Neuron (in vitro differentiated cells): Measurements from ENCODE around the gene KLF6.

Source experiments
- H2AFZ ChIP-seq: one replicate; pipeline ENCODE4 v1.6.1; 2013; ENCODE audit warnings: low read depth, mild to moderate bottlenecking, inconsistent platforms, low read length, moderate library complexity
- H3K27me3 ChIP-seq: one replicate; pipeline ENCODE4 v1.6.1; 2013; ENCODE audit warnings: low read length; ENCODE audit not compliant: insufficient read depth
- H3K36me3 ChIP-seq: one replicate; pipeline ENCODE4 v1.6.1; 2013; ENCODE audit warnings: low read length; ENCODE audit not compliant: insufficient read depth
- H3K4me1 ChIP-seq: one replicate; pipeline ENCODE4 v1.6.1; 2013; ENCODE audit warnings: low read length; ENCODE audit not compliant: insufficient read depth
- H3K4me3 ChIP-seq: 2 replicates; pipeline ENCODE4 v1.5.1; 2013; ENCODE audit warnings: mild to moderate bottlenecking, low read length, moderate library complexity
- H3K9me3 ChIP-seq: one replicate; pipeline ENCODE4 v1.6.1; 2013; ENCODE audit warnings: low read length

The KLF6 gene

GRCh38 chr10:3822541-3823330 is 37.7 kb upstream of the KLF6 start:
- Histone ChIP-seq H3K36me3 (no peaks in the 10 kb centered on the region), H3K27me3 (no peaks in the 10 kb centered on the region), H2AFZ (no peak overlapping the region), H3K4me1 (no peaks in the 10 kb centered on the region), H3K4me3 (no peak overlapping the region), H3K9me3 (no peaks in the 10 kb centered on the region)

- Histone ChIP-seq H2AFZ (no peak overlapping the region), H3K4me3 (no peak overlapping the region), H3K9me3 (no peaks in the 10 kb centered on the region), H3K27me3 (no peaks in the 10 kb centered on the region), H3K36me3 (no peaks in the 10 kb centered on the region), H3K4me1 (no peaks in the 10 kb centered on the region)
Observed at GRCh38 chr10:3820255-3820654, 35.2 kb upstream of the KLF6 start.

GRCh38 chr10:3816995-3817394 is 32.0 kb upstream of the KLF6 start:
- H3K4me3 ChIP-seq = no peak overlapping the region
- no peaks in the 10 kb centered on the region for H3K4me1 ChIP-seq
- no peaks in the 10 kb centered on the region for H3K9me3 ChIP-seq
- H3K27me3 ChIP-seq = no peaks in the 10 kb centered on the region
- H3K36me3 ChIP-seq = no peaks in the 10 kb centered on the region
- H2AFZ ChIP-seq = no peak overlapping the region

GRCh38 chr10:3814838-3815220 is 29.8 kb upstream of the KLF6 start:
- no peak overlapping the region for H2AFZ ChIP-seq
- no peaks in the 10 kb centered on the region for H3K36me3 ChIP-seq
- no peaks in the 10 kb centered on the region for H3K27me3 ChIP-seq
- H3K4me3 ChIP-seq = no peak overlapping the region
- H3K9me3 ChIP-seq = no peaks in the 10 kb centered on the region
- no peaks in the 10 kb centered on the region for H3K4me1 ChIP-seq

- H2AFZ ChIP-seq = no peak overlapping the region
- H3K4me3 ChIP-seq = no peak overlapping the region
Observed at GRCh38 chr10:3813986-3814837, 29.2 kb upstream of the KLF6 start.

GRCh38 chr10:3813267-3813666 is 28.3 kb upstream of the KLF6 start:
- no peak overlapping the region for H2AFZ ChIP-seq
- no peaks in the 10 kb centered on the region for H3K9me3 ChIP-seq
- H3K4me3 ChIP-seq = no peak overlapping the region

More at GRCh38 chr10:3813986-3814837, 29.2 kb upstream of the KLF6 start:
- Histone ChIP-seq H3K27me3 (no peaks in the 10 kb centered on the region), H3K9me3 (no peaks in the 10 kb centered on the region), H3K4me1 (no peaks in the 10 kb centered on the region), H3K36me3 (no peaks in the 10 kb centered on the region)

GRCh38 chr10:3812141-3812540 is 27.1 kb upstream of the KLF6 start:
- Histone ChIP-seq H3K9me3 (no peaks in the 10 kb centered on the region), H3K27me3 (no peaks in the 10 kb centered on the region), H3K36me3 (no peaks in the 10 kb centered on the region), H2AFZ (no peak overlapping the region), H3K4me3 (no peak overlapping the region), H3K4me1 (peaks cover 3% of the 10 kb centered on the region)

More at GRCh38 chr10:3813267-3813666, 28.3 kb upstream of the KLF6 start:
- Histone ChIP-seq H3K36me3 (no peaks in the 10 kb centered on the region), H3K4me1 (peaks cover under 1% of the 10 kb centered on the region), H3K27me3 (no peaks in the 10 kb centered on the region)

- H3K36me3 ChIP-seq = no peaks in the 10 kb centered on the region
- H3K4me3 ChIP-seq = no peak overlapping the region
- no peak overlapping the region for H2AFZ ChIP-seq
- H3K9me3 ChIP-seq = no peaks in the 10 kb centered on the region
- no peaks in the 10 kb centered on the region for H3K27me3 ChIP-seq
- peaks cover 3% of the 10 kb centered on the region for H3K4me1 ChIP-seq
Observed at GRCh38 chr10:3811291-3811870, 26.4 kb upstream of the KLF6 start.

GRCh38 chr10:3808689-3809199 is 23.7 kb upstream of the KLF6 start:
- Histone ChIP-seq H3K27me3 (no peaks in the 10 kb centered on the region), H3K4me1 (peaks cover 3% of the 10 kb centered on the region), H2AFZ (no peak overlapping the region), H3K9me3 (no peaks in the 10 kb centered on the region), H3K36me3 (no peaks in the 10 kb centered on the region), H3K4me3 (no peak overlapping the region)

- Histone ChIP-seq H2AFZ (no peak overlapping the region), H3K9me3 (no peaks in the 10 kb centered on the region), H3K27me3 (no peaks in the 10 kb centered on the region), H3K4me1 (peaks cover 3% of the 10 kb centered on the region), H3K4me3 (no peak overlapping the region), H3K36me3 (no peaks in the 10 kb centered on the region)
Observed at GRCh38 chr10:3807928-3808496, 23.0 kb upstream of the KLF6 start.

- Histone ChIP-seq H3K4me1 (peaks cover 3% of the 10 kb centered on the region), H3K27me3 (no peaks in the 10 kb centered on the region), H3K9me3 (no peaks in the 10 kb centered on the region), H2AFZ (no peak overlapping the region), H3K4me3 (no peak overlapping the region), H3K36me3 (no peaks in the 10 kb centered on the region)
Observed at GRCh38 chr10:3807211-3807927, 22.4 kb upstream of the KLF6 start.

- Histone ChIP-seq H3K4me3 (no peak overlapping the region), H3K4me1 (peaks cover 3% of the 10 kb centered on the region), H3K36me3 (no peaks in the 10 kb centered on the region), H3K9me3 (no peaks in the 10 kb centered on the region), H2AFZ (no peak overlapping the region), H3K27me3 (no peaks in the 10 kb centered on the region)
Observed at GRCh38 chr10:3806603-3807002, 21.6 kb upstream of the KLF6 start.
